Esophagus muscularis mucosa (tissue), 4 donors: ENCODE data around the gene ENOX1. TPM values are rescaled to one million over a fixed set of nuclear protein-coding genes. Genes with fewer than 3 reads are reported as not detected.

Source experiments
- DNase-seq: peaks from one replicate; pipeline ENCODE4 v3.0.0-alpha.2; 2017; ENCODE audit errors: extremely low spot score
- H3K27ac ChIP-seq, 4 donors: fragments of 200-600 bp; sonication (generic); replicated peaks in 1 of 4; 1 replicate in 3 of 4; 2 replicates in 1 of 4; pipeline ENCODE4 v1.5.1; 2016 to 2019; ENCODE audit warnings: mild to moderate bottlenecking in 1 of 4
- H3K27me3 ChIP-seq, 4 donors: fragments of 200-600 bp; sonication (generic); one replicate each; pipeline versions ENCODE4 v1.5.1 to v1.6.0; 2016 to 2019
- H3K36me3 ChIP-seq, 4 donors: fragments of 200-600 bp; sonication (generic); one replicate each; pipeline ENCODE4 v1.5.1; 2016 to 2019
- H3K4me1 ChIP-seq, 4 donors: fragments of 200-600 bp; sonication (generic); one replicate each; pipeline ENCODE4 v1.5.1; 2016 to 2019
- H3K4me3 ChIP-seq, 4 donors: fragments of 200-600 bp; sonication (generic); 1 replicate in 2 of 4; 2 replicates in 2 of 4; pipeline ENCODE4 v1.5.1; 2016 to 2019; ENCODE audit warnings: mild to moderate bottlenecking in 4 of 4, moderate library complexity in 1 of 4
- H3K9me3 ChIP-seq, 4 donors: fragments of 200-600 bp; sonication (generic); 1 replicate in 3 of 4; 2 replicates in 1 of 4; pipeline ENCODE4 v1.5.1; 2016 to 2019
- EP300 ChIP-seq: sonication (generic); formaldehyde crosslinking; IDR thresholded peaks from one replicate; pipeline ENCODE4 v1.6.1; 2017; ENCODE audit warnings: antibody characterized with exemption
- POLR2A ChIP-seq: fragments of 450-650 bp; IDR thresholded peaks from one replicate; pipeline ENCODE4 v1.6.1; 2017; ENCODE audit warnings: antibody characterized with exemption, moderate library complexity, mild to moderate bottlenecking, low read depth
- POLR2AphosphoS5 ChIP-seq, 2 donors: sonication (generic); formaldehyde crosslinking; IDR thresholded peaks; one replicate each; pipeline ENCODE4 v1.6.1; 2017; ENCODE audit warnings: antibody characterized with exemption in 2 of 2
- WGBS: methylation state at CpG from one replicate; pipeline ENCODE4 v1.1.5; 2018; 5-methylcytosine and 5-hydroxymethylcytosine counted together
- intact Hi-C: fragments of 100-400 bp; cut with DNase I; formaldehyde crosslinking; loops from one replicate; pipeline ENCODE4 v1.15.1; 2023
- total RNA-seq, 4 donors: library from RNA; depleted of rRNA; stranded (reverse); fragments of >200 nt; gene quantifications; one replicate each; pipeline versions ENCODE4 v1.1.0 to v1.2.1, GENCODE V29; 2016
- TF ChIP-seq, protein P1 (sequence below), 3 experiments: fragments of 200-600 bp in 2 of 3; fragments of 450-650 bp in 1 of 3; sonication (generic) in 2 of 3; IDR thresholded peaks; one replicate each; pipeline ENCODE4 v1.5.1; 2017 to 2019; ENCODE audit warnings: antibody characterized with exemption in 3 of 3, mild to moderate bottlenecking in 2 of 3, moderate library complexity in 1 of 3

Gene ENOX1
- total RNA-seq, 4 donors from 2014 or later = 9.3 to 14.1 (median 12.4) TPM

GRCh38 chr13:43537124-43537523, 249.6 kb downstream of the ENOX1 start:
- intact Hi-C loops = no loop called here
- Histone ChIP-seq H3K4me3 (no peak overlapping the region), H3K27me3 (no peaks in the 10 kb centered on the region), H3K27ac (peak overlapping the region in 3 of 4 donors; percentile 29 to 63 (median 58)), H3K9me3 (peaks cover 0 to 6% (median 0%) of the 10 kb centered on the region in 4 donors), H3K4me1 (peaks cover 7 to 19% (median 13%) of the 10 kb centered on the region in 4 donors), H3K36me3 (no peaks in the 10 kb centered on the region)
- WGBS = 76% methylated on average over 2 of the region's 2 CpGs
- no peak for DNase-seq
- no peak for TF ChIP-seq POLR2AphosphoS5 (IDR thresholded peaks at IDR 0.05)
- TF ChIP-seq EP300 = no peak
- no peak for TF ChIP-seq POLR2A
- TF ChIP-seq, protein P1, sequence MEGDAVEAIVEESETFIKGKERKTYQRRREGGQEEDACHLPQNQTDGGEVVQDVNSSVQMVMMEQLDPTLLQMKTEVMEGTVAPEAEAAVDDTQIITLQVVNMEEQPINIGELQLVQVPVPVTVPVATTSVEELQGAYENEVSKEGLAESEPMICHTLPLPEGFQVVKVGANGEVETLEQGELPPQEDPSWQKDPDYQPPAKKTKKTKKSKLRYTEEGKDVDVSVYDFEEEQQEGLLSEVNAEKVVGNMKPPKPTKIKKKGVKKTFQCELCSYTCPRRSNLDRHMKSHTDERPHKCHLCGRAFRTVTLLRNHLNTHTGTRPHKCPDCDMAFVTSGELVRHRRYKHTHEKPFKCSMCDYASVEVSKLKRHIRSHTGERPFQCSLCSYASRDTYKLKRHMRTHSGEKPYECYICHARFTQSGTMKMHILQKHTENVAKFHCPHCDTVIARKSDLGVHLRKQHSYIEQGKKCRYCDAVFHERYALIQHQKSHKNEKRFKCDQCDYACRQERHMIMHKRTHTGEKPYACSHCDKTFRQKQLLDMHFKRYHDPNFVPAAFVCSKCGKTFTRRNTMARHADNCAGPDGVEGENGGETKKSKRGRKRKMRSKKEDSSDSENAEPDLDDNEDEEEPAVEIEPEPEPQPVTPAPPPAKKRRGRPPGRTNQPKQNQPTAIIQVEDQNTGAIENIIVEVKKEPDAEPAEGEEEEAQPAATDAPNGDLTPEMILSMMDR (IDR thresholded peaks at IDR 0.05) = no peak

DNA sequence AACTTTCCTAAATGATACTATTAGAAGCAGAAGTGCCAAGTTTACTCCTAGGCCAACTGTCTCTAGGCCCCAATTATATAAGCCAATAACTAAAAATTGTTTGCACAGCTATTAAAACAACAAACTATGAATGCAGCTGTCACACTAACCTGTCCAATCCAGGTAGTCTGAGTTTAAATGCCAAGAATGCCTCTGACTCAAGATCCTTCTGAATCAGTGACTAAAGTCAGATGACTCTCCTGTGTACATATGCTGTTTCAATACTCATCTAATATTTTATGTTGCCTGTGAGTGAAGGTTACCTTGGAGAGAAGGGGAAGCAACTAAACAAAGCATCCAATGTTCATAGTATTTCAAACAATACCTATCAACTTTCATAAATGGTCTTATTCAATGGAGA, 257.0 kb downstream of the ENOX1 start:
- TF ChIP-seq POLR2AphosphoS5 (IDR thresholded peaks at IDR 0.05) = no peak
- TF ChIP-seq POLR2A = no peak
- TF ChIP-seq EP300 = no peak
- TF ChIP-seq, protein P1 (IDR thresholded peaks at IDR 0.05) = no peak
- no peaks in the 10 kb centered on the region for H3K9me3 ChIP-seq
- H3K4me3 ChIP-seq = no peak overlapping the region
- intact Hi-C loops = no loop called here
- no peak overlapping the region for H3K27ac ChIP-seq
- no peaks in the 10 kb centered on the region for H3K4me1 ChIP-seq
- DNase-seq = no peak
- H3K27me3 ChIP-seq = no peaks in the 10 kb centered on the region
- no peaks in the 10 kb centered on the region for H3K36me3 ChIP-seq

DNA sequence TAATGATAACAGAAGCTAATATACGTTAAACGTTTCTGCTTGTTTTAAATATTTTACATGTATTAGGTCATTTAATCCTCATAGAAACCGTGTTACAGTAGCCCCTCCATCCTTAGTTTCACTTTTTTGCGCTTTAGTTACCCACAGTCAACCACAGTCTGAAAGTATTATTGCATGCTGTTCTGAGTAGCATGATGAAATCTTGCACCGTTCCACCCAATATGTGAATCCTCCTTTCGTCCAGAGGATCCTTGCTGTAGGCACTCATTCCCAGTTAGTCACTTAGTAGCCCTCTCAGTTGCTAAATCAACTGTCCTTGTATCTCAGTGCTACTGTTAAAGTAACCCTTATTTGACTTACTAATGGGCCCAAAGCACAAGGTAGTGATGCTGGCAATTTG, 257.8 kb downstream of the ENOX1 start:
- 91% methylated on average over 6 of the region's 6 CpGs for WGBS

GRCh38 chr13:43522788-43523187, 264.0 kb downstream of the ENOX1 start:
- TF ChIP-seq, protein P1 (IDR thresholded peaks at IDR 0.05) = no peak
- H3K36me3 ChIP-seq = no peaks in the 10 kb centered on the region
- intact Hi-C loops = no loop called here

More for the DNA sequence above, 257.8 kb downstream of the ENOX1 start:
- intact Hi-C loops = no loop called here
- Histone ChIP-seq H3K4me1 (no peaks in the 10 kb centered on the region), H3K4me3 (no peak overlapping the region), H3K27me3 (no peaks in the 10 kb centered on the region), H3K9me3 (no peaks in the 10 kb centered on the region), H3K27ac (no peak overlapping the region), H3K36me3 (no peaks in the 10 kb centered on the region)
- no peak for DNase-seq
- TF ChIP-seq POLR2AphosphoS5 (IDR thresholded peaks at IDR 0.05) = no peak
- no peak for TF ChIP-seq EP300
- TF ChIP-seq, protein P1 (IDR thresholded peaks at IDR 0.05) = no peak
- TF ChIP-seq POLR2A = no peak

GRCh38 chr13:43520351-43520750, 266.4 kb downstream of the ENOX1 start:
- intact Hi-C loops = no loop called here
- 78% methylated on average over 5 of the region's 5 CpGs for WGBS
- H3K4me3 ChIP-seq = no peak overlapping the region
- no peaks in the 10 kb centered on the region for H3K27me3 ChIP-seq
- TF ChIP-seq POLR2A (no peak), EP300 (no peak), POLR2AphosphoS5 (IDR thresholded peaks at IDR 0.05) (no peak)
- TF ChIP-seq, protein P1 (IDR thresholded peaks at IDR 0.05) = no peak
- no peak overlapping the region for H3K27ac ChIP-seq
- H3K36me3 ChIP-seq = no peaks in the 10 kb centered on the region
- H3K9me3 ChIP-seq = no peaks in the 10 kb centered on the region
- peaks cover 14 to 19% (median 17%) of the 10 kb centered on the region in 4 donors for H3K4me1 ChIP-seq
- DNase-seq = no peak

More at GRCh38 chr13:43522788-43523187, 264.0 kb downstream of the ENOX1 start:
- no peak for DNase-seq
- Histone ChIP-seq H3K4me3 (no peak overlapping the region), H3K4me1 (no peaks in the 10 kb centered on the region), H3K27me3 (no peaks in the 10 kb centered on the region), H3K9me3 (no peaks in the 10 kb centered on the region), H3K27ac (no peak overlapping the region)
